ENCODE results near the gene FBXL4. TPM values are rescaled to one million over a fixed set of nuclear protein-coding genes. Genes with fewer than 3 reads are reported as not detected.

The FBXL4 gene
- polyA plus RNA-seq, 1 donor, result 7.1 TPM

GRCh38 chr6:98839781-98840361, 107.9 kb downstream of the FBXL4 start:
- DNase-seq (ENCODE audit: low read depth), result no peak

GRCh38 chr6:98838975-98839374, 108.8 kb downstream of the FBXL4 start:
- DNase-seq (ENCODE audit: low read depth), result no peak

GRCh38 chr6:98838032-98838431, 109.7 kb downstream of the FBXL4 start:
- DNase-seq (ENCODE audit: low read depth), result no peak

GRCh38 chr6:98836962-98837944, 110.5 kb downstream of the FBXL4 start:
- DNase-seq (ENCODE audit: low read depth), result no peak

GRCh38 chr6:98836025-98836961, 111.5 kb downstream of the FBXL4 start:
- no peak for DNase-seq (ENCODE audit: low read depth)

- DNase-seq (ENCODE audit: low read depth), result no peak
These were observed 112.4 kb downstream of the FBXL4 start for GRCh38 chr6:98835149-98836024.

- no peak for DNase-seq (ENCODE audit: low read depth)
These were observed 113.4 kb downstream of the FBXL4 start, which contains the start of gene POU3F2 for GRCh38 chr6:98834060-98835031. TSS of gene POU3F2 (plus strand) at chr6:98834574. CDS start at chr6:98834874, 300 bp downstream.

GRCh38 chr6:98833307-98834059, 114.3 kb downstream of the FBXL4 start:
- DNase-seq (ENCODE audit: low read depth), result no peak

- no peak for DNase-seq (ENCODE audit: low read depth)
These were observed 114.8 kb downstream of the FBXL4 start for GRCh38 chr6:98833057-98833306.

- DNase-seq (ENCODE audit: low read depth), result no peak
These were observed 115.3 kb downstream of the FBXL4 start for GRCh38 chr6:98832284-98833056.

GRCh38 chr6:98831959-98832283, 115.8 kb downstream of the FBXL4 start:
- no peak for DNase-seq (ENCODE audit: low read depth)

GRCh38 chr6:98831057-98831958, 116.4 kb downstream of the FBXL4 start:
- DNase-seq (ENCODE audit: low read depth), result no peak

GRCh38 chr6:98830146-98830545, 117.6 kb downstream of the FBXL4 start:
- no peak for DNase-seq (ENCODE audit: low read depth)

- DNase-seq (ENCODE audit: low read depth), result no peak
These were observed 118.8 kb downstream of the FBXL4 start for GRCh38 chr6:98828941-98829411.

- DNase-seq (ENCODE audit: low read depth), result no peak
These were observed 119.4 kb downstream of the FBXL4 start for GRCh38 chr6:98828211-98828788.

GRCh38 chr6:98827295-98828159, 120.2 kb downstream of the FBXL4 start:
- no peak for DNase-seq (ENCODE audit: low read depth)
